HepG2 (cell line): ENCODE measurements around the gene AP2S1. TPM values are rescaled to one million over a fixed set of nuclear protein-coding genes. Genes with fewer than 3 reads are reported as not detected.
A peak's percentile ranks its signal among the peaks of the same experiment; 100 is the strongest.

Source experiments
- ATAC-seq: fragments of 200-7000 bp; cut with Tn5 transposase; 3 replicates; pipeline ENCODE4 v1.9.1; 2020; ENCODE audit warnings: mild to moderate bottlenecking, moderate library complexity
- BruUV-seq: library from RNA; stranded (reverse); fragments of 400-500 nt; replicated peaks from 2 replicates; lab custom pipeline; 2021; lab: Mats Ljungman, UMichigan
- CTCF ChIA-PET: fragments of 300-600 bp; formaldehyde crosslinking; extraction: SDS; loops from one replicate; lab custom pipeline; 2021; ENCODE audit warnings: low total read pairs, inconsistent platforms, low intra/inter-chr PET ratio; lab: Yijun Ruan, JAX
- POLR2A ChIA-PET: fragments of 350-600 bp; sonication (Branson Sonifier 250); formaldehyde crosslinking; loops from one replicate; lab custom pipeline; 2020; ENCODE audit warnings: antibody characterized with exemption, inconsistent platforms; lab: Yijun Ruan, JAX
- DNase-seq: peaks from one replicate; pipeline ENCODE4 v3.0.0-alpha.2; 2015; ENCODE audit warnings: low spot score
- FAIRE-seq: peaks from 3 replicates; lab custom pipeline; 2011; peaks lifted over from hg19 to GRCh38; lab: Jason Lieb, UNC
- H2AFZ ChIP-seq: one replicate; pipeline ENCODE4 v1.6.1; 2011; ENCODE audit warnings: low read length, inconsistent platforms
- H3K27ac ChIP-seq: fragments of 300-600 bp; 3 replicates; pipeline ENCODE4 v1.8.0; 2011; ENCODE audit warnings: mixed run types, mild to moderate bottlenecking, mixed read lengths, low read length, inconsistent platforms; ENCODE audit not compliant: insufficient read depth; ENCODE audit errors: extremely low read length
- H3K27me3 ChIP-seq, 2 experiments: fragments of 200-600 bp in 1 of 2; 2 replicates in 1 of 2; 3 replicates in 1 of 2; pipeline versions ENCODE4 v1.6.0 to v1.8.0; 2011; ENCODE audit warnings: low read length in 2 of 2, mild to moderate bottlenecking in 2 of 2, moderate library complexity in 2 of 2, inconsistent platforms in 1 of 2; ENCODE audit not compliant: insufficient read depth in 2 of 2, control insufficient read depth in 1 of 2
- H3K36me3 ChIP-seq, 2 experiments: fragments of 200-600 bp in 1 of 2; replicated peaks in 1 of 2; 2 replicates in 1 of 2; 3 replicates in 1 of 2; pipeline versions ENCODE4 v1.5.1 to v1.8.0; 2011; ENCODE audit warnings: low read length in 2 of 2, inconsistent platforms in 1 of 2; ENCODE audit not compliant: insufficient read depth in 2 of 2, control insufficient read depth in 1 of 2
- H3K4me1 ChIP-seq: 2 replicates; pipeline ENCODE4 v1.5.1; 2012; ENCODE audit warnings: low read length, inconsistent platforms; ENCODE audit not compliant: insufficient read depth
- H3K4me2 ChIP-seq: 2 replicates; pipeline ENCODE4 v1.6.0; 2011; ENCODE audit warnings: low read depth, low read length, inconsistent platforms
- H3K4me3 ChIP-seq, 3 experiments: fragments of 200-600 bp in 1 of 3; sonication (generic), shearing (Covaris generic) in 1 of 3; replicated peaks in 1 of 3; 2 replicates each; pipeline ENCODE4 v1.5.1; 2011 to 2016; ENCODE audit warnings: low read length in 3 of 3, inconsistent platforms in 2 of 3, low read depth in 2 of 3, mild to moderate bottlenecking in 2 of 3, control low read depth in 1 of 3, mixed read lengths in 1 of 3; ENCODE audit not compliant: insufficient read depth in 1 of 3
- H3K79me2 ChIP-seq: one replicate; pipeline ENCODE4 v1.6.1; 2011; ENCODE audit warnings: low read length, inconsistent platforms; ENCODE audit not compliant: insufficient read depth
- H3K9ac ChIP-seq: 2 replicates; pipeline ENCODE4 v1.6.0; 2011; ENCODE audit warnings: mild to moderate bottlenecking, low read depth, low read length, inconsistent platforms; ENCODE audit not compliant: insufficient read depth
- H3K9me3 ChIP-seq: 2 replicates; pipeline ENCODE4 v1.5.1; 2012; ENCODE audit warnings: mild to moderate bottlenecking, low read length
- H4K20me1 ChIP-seq: 2 replicates; pipeline ENCODE4 v1.6.0; 2011; ENCODE audit warnings: inconsistent platforms, mild to moderate bottlenecking, low read length, moderate library complexity; ENCODE audit not compliant: insufficient read depth
- ATM ChIP-seq: fragments of 450-650 bp; IDR thresholded peaks from 2 replicates; pipeline ENCODE4 v1.7.1; 2017; ENCODE audit warnings: mild to moderate bottlenecking, borderline replicate concordance
- HNRNPLL ChIP-seq: fragments of 200-400 bp; formaldehyde crosslinking; IDR thresholded peaks from 2 replicates; pipeline ENCODE4 v1.6.1; 2017; ENCODE audit warnings: mild to moderate bottlenecking, low read depth, low read length; ENCODE audit not compliant: poor library complexity, severe bottlenecking
- NR2F2 ChIP-seq: IDR thresholded peaks from 2 replicates; pipeline ENCODE4 v1.6.1; 2012; ENCODE audit warnings: low read depth, inconsistent platforms, borderline replicate concordance
- POGZ ChIP-seq: sonication (generic); formaldehyde crosslinking; IDR thresholded peaks from 2 replicates; pipeline ENCODE4 v1.4.0; 2020; ENCODE audit warnings: mild to moderate bottlenecking, missing genetic modification reagents
- TP53 ChIP-seq: sonication (generic); formaldehyde crosslinking; conservative IDR thresholded peaks from 2 replicates; pipeline ENCODE4 v1.4.0; 2020; ENCODE audit warnings: missing genetic modification reagents
- ZFX ChIP-seq: sonication (generic); formaldehyde crosslinking; IDR thresholded peaks from 2 replicates; pipeline ENCODE4 v1.4.0; 2020; ENCODE audit warnings: mild to moderate bottlenecking, low read depth, missing genetic modification reagents, moderate library complexity
- WGBS: methylation state at CpG from one replicate; pipeline ENCODE4 v1.1.6; 2017; ENCODE audit warnings: low lambda C conversion rate; 5-methylcytosine and 5-hydroxymethylcytosine counted together
- in situ Hi-C: cut with HindIII; loops from 2 replicates; pipeline ENCODE4 v1.10.0; 2017; ENCODE audit warnings: low pct_unique_long_range_greater_than_20kb; ENCODE audit not compliant: extremely low pct_ligation_motif_present
- intact Hi-C: fragments of 100-400 bp; cut with micrococcal nuclease; formaldehyde crosslinking; loops from one replicate; pipeline ENCODE4 v1.10.0; 2022; ENCODE audit not compliant: unreplicated experiment
- polyA plus RNA-seq, 8 experiments: library from polyadenylated mRNA; depleted of rRNA in 3 of 8; stranded (reverse) in 7 of 8; unstranded in 1 of 8; fragments of >200 nt; fragmentation: Illumina TruSeq in 4 of 8; extraction: Trizol in 4 of 8; gene quantifications; 2 replicates each; pipeline versions ENCODE4 v1.2.1 to v1.2.3, GENCODE V29; 2011 to 2016; ENCODE audit warnings: low read depth in 4 of 8, missing spikeins in 1 of 8, mixed read lengths in 1 of 8; ENCODE audit not compliant: insufficient read depth in 1 of 8
- total RNA-seq, 5 experiments: library from RNA; depleted of rRNA; stranded (reverse); fragments of >200 nt; fragmentation: Illumina TruSeq; extraction: Trizol; gene quantifications; 2 replicates each; pipeline ENCODE4 v1.2.3, GENCODE V29; 2016; ENCODE audit warnings: low read depth in 1 of 5
- TF ChIP-seq, protein P1 (sequence below): sonication (generic); formaldehyde crosslinking; IDR thresholded peaks from 2 replicates; pipeline ENCODE4 v1.4.0; 2020; ENCODE audit warnings: missing genetic modification reagents, mild to moderate bottlenecking, borderline replicate concordance
- TF ChIP-seq, protein P2 (sequence below): sonication (generic); formaldehyde crosslinking; IDR thresholded peaks from 2 replicates; pipeline ENCODE4 v1.9.0; 2021; ENCODE audit warnings: missing genetic modification reagents, borderline replicate concordance
- TF ChIP-seq, protein P3 (sequence below): sonication (generic); formaldehyde crosslinking; IDR thresholded peaks from 2 replicates; pipeline ENCODE4 v1.5.1; 2020; ENCODE audit warnings: mild to moderate bottlenecking, missing genetic modification reagents, moderate library complexity

The AP2S1 gene
- total and polyA plus RNA-seq, 2 of the 13 experiments (the other 11 are each of a cell fraction or from before 2014, with no cell fraction given), result 45.2 to 86.1 TPM

DNA sequence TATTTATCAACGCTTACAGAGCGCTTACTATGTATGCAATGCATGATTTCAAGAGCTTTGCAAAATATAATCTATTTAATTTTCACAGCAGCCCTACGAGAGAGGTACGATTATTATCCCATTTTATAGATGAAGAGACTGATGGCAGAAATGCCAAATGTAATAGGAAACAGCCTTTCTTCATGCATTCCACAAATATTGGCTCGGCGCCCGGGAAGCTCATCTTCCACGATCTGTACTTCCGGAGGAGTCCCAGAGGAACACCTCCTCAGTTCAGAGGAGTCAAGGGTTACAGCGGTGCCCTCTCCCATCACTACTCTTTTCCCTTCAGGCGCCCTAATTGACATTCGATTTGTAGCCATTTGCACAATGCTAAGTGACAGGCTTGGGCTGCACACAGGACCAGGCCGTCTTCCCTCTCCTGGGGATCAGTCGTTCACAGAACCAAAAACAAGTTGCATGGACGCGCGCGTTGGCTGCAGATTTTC lies 9.0 kb upstream of the AP2S1 start (continued):
- TF ChIP-seq, protein P1, sequence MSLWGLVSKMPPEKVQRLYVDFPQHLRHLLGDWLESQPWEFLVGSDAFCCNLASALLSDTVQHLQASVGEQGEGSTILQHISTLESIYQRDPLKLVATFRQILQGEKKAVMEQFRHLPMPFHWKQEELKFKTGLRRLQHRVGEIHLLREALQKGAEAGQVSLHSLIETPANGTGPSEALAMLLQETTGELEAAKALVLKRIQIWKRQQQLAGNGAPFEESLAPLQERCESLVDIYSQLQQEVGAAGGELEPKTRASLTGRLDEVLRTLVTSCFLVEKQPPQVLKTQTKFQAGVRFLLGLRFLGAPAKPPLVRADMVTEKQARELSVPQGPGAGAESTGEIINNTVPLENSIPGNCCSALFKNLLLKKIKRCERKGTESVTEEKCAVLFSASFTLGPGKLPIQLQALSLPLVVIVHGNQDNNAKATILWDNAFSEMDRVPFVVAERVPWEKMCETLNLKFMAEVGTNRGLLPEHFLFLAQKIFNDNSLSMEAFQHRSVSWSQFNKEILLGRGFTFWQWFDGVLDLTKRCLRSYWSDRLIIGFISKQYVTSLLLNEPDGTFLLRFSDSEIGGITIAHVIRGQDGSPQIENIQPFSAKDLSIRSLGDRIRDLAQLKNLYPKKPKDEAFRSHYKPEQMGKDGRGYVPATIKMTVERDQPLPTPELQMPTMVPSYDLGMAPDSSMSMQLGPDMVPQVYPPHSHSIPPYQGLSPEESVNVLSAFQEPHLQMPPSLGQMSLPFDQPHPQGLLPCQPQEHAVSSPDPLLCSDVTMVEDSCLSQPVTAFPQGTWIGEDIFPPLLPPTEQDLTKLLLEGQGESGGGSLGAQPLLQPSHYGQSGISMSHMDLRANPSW (CRISPR knock-in tag), result no peak
- TF ChIP-seq ZFX (CRISPR knock-in tag), result no peak
- no peak for TF ChIP-seq ATM
- TF ChIP-seq, all 625 proteins: peak for 80

DNA sequence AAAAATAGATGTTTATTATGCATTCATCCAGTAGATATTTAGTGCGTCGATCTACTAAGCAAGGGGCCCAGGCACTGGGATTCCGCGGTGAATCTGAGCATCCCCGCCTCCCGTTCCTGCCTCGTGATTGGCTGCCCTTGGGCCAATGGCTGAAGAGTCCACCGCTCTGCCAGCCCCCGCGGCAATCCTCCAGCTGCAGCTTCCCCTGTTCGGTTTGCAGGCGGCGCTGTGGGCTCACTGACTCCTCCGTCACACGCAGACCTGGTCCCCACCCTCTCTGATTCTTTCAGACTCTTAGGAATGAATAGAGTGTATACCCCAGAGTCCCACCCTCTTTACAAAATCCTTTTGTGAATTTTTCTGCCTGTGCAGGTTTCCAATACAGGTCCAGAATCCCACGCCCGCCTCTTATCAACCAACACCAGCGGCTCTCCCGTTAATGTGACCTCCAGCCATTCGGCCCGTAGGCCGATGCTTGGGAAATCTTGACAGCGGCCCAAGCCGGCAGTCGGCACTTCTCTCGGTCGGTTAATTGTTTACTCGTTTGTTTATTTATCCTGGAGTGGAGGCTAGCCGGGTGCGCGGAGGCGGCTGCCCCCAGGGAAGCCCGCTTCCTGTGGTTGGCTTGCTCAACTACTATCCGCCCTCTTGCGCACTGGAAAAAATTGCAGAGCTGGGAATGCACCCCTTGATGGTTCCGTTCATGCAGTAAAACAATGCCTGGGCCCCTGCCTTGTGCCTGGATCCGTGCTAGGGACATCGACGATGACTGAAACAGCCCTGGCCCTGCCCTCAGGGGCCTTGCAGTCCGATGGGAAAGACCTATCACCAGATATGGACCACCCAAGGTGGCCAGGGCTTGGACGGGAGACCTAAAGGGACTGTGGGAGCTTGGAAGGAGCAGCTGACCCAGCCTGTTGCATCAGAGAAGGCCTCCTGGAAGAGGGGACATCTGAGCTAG lies 5.7 kb upstream of the AP2S1 start:
- Histone ChIP-seq H3K9ac (peak overlapping the region; percentile 86), H4K20me1 (no peaks in the 10 kb centered on the region), H3K27ac (peak overlapping the region; percentile 94), H3K36me3 (no peaks in the 10 kb centered on the region), H3K79me2 (peaks cover under 1% of the 10 kb centered on the region), H3K4me3 (peak overlapping the region; percentile 59 to 86 (median 74)), H3K27me3 (no peaks in the 10 kb centered on the region; a peak in 2 of 5 replicates), H3K4me1 (peaks cover 63% of the 10 kb centered on the region), H3K9me3 (no peaks in the 10 kb centered on the region), H3K4me2 (peak overlapping the region; percentile 100), H2AFZ (peak overlapping the region; percentile 74)
- in situ Hi-C loops (loop anchor here (5.0 kb wide), 1 partner anchor 136 kb away; no protein-coding TSS in a partner anchor), intact Hi-C loops (loop anchor here (1.0 to 5.0 kb wide), 4 partner anchors 34 to 128 kb away; no protein-coding TSS in a partner anchor)
- ATAC-seq (peak; percentile 75), DNase-seq (peak; percentile 90), FAIRE-seq (peak; percentile 83)
- CTCF ChIA-PET, result interaction anchor here (0.8 to 2.2 kb wide), 2 partner anchors 131 to 134 kb away, joined by 3 to 15 read pairs; no protein-coding TSS in a partner anchor
- POLR2A ChIA-PET, result interaction anchor here (0.7 to 2.2 kb wide), 14 partner anchors 10 to 137 kb away, joined by 3 to 11 read pairs (median 5); partner anchors contain the start of genes FKRP and SLC1A5
- BruUV-seq, result no TSS peak
- WGBS, result 0% methylated on average over 30 of the region's 41 CpGs
- TF ChIP-seq, protein P2, sequence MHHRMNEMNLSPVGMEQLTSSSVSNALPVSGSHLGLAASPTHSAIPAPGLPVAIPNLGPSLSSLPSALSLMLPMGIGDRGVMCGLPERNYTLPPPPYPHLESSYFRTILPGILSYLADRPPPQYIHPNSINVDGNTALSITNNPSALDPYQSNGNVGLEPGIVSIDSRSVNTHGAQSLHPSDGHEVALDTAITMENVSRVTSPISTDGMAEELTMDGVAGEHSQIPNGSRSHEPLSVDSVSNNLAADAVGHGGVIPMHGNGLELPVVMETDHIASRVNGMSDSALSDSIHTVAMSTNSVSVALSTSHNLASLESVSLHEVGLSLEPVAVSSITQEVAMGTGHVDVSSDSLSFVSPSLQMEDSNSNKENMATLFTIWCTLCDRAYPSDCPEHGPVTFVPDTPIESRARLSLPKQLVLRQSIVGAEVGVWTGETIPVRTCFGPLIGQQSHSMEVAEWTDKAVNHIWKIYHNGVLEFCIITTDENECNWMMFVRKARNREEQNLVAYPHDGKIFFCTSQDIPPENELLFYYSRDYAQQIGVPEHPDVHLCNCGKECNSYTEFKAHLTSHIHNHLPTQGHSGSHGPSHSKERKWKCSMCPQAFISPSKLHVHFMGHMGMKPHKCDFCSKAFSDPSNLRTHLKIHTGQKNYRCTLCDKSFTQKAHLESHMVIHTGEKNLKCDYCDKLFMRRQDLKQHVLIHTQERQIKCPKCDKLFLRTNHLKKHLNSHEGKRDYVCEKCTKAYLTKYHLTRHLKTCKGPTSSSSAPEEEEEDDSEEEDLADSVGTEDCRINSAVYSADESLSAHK, result no peak
- TF ChIP-seq POGZ (0 out of 2 replicates have a peak, but pooled peaks have one; percentile 17), TP53 (CRISPR knock-in tag) (0 out of 2 replicates have a peak, but pooled peaks have one; percentile 68), NR2F2 (no peak), HNRNPLL (peak; percentile 45)
- TF ChIP-seq, protein P3, sequence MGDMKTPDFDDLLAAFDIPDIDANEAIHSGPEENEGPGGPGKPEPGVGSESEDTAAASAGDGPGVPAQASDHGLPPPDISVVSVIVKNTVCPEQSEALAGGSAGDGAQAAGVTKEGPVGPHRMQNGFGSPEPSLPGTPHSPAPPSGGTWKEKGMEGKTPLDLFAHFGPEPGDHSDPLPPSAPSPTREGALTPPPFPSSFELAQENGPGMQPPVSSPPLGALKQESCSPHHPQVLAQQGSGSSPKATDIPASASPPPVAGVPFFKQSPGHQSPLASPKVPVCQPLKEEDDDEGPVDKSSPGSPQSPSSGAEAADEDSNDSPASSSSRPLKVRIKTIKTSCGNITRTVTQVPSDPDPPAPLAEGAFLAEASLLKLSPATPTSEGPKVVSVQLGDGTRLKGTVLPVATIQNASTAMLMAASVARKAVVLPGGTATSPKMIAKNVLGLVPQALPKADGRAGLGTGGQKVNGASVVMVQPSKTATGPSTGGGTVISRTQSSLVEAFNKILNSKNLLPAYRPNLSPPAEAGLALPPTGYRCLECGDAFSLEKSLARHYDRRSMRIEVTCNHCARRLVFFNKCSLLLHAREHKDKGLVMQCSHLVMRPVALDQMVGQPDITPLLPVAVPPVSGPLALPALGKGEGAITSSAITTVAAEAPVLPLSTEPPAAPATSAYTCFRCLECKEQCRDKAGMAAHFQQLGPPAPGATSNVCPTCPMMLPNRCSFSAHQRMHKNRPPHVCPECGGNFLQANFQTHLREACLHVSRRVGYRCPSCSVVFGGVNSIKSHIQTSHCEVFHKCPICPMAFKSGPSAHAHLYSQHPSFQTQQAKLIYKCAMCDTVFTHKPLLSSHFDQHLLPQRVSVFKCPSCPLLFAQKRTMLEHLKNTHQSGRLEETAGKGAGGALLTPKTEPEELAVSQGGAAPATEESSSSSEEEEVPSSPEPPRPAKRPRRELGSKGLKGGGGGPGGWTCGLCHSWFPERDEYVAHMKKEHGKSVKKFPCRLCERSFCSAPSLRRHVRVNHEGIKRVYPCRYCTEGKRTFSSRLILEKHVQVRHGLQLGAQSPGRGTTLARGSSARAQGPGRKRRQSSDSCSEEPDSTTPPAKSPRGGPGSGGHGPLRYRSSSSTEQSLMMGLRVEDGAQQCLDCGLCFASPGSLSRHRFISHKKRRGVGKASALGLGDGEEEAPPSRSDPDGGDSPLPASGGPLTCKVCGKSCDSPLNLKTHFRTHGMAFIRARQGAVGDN (CRISPR knock-in tag), result peak; percentile 83
